OCI-LY7 (cell line): ENCODE data around the gene RFT1. TPM values are rescaled to one million over a fixed set of nuclear protein-coding genes. Genes with fewer than 3 reads are reported as not detected.

Source experiments
- BruUV-seq: library from RNA; stranded (reverse); fragments of 400-500 nt; replicated peaks from 2 replicates; lab custom pipeline; 2021; lab: Mats Ljungman, UMichigan
- CTCF ChIA-PET: fragments of 300-600 bp; sonication (Branson Sonifier 250); formaldehyde crosslinking; loops from one replicate; lab custom pipeline; 2022; ENCODE audit warnings: antibody characterized with exemption; ENCODE audit not compliant: unreplicated experiment; lab: Charles Lee
- POLR2A ChIA-PET: fragments of 300-600 bp; sonication (Branson Sonifier 250); formaldehyde crosslinking; loops from one replicate; lab custom pipeline; 2022; ENCODE audit warnings: antibody characterized with exemption; lab: Charles Lee
- DNase-seq: peaks from one replicate; pipeline ENCODE4 v3.0.0-alpha.2; 2015; ENCODE audit warnings: low spot score
- H2AFZ ChIP-seq: fragments of 200-600 bp; sonication (generic), shearing (Covaris generic); 2 replicates; pipeline ENCODE4 v1.6.1; 2014; ENCODE audit warnings: mild to moderate bottlenecking, antibody characterized with exemption, low read length, moderate library complexity
- H3K27ac ChIP-seq: fragments of 200-600 bp; sonication (generic); 2 replicates; pipeline ENCODE4 v1.5.1; 2014; ENCODE audit warnings: mixed run types, low read depth, mild to moderate bottlenecking, moderate library complexity, low read length, inconsistent platforms; ENCODE audit not compliant: poor library complexity, severe bottlenecking
- H3K36me3 ChIP-seq: fragments of 200-600 bp; sonication (generic); 2 replicates; pipeline ENCODE4 v1.6.1; 2014; ENCODE audit warnings: mild to moderate bottlenecking, antibody characterized with exemption, low read length, moderate library complexity, mixed read lengths; ENCODE audit not compliant: insufficient read depth
- H3K4me1 ChIP-seq: fragments of 200-600 bp; sonication (generic); 2 replicates; pipeline ENCODE4 v1.5.1; 2014; ENCODE audit warnings: mild to moderate bottlenecking, low read length; ENCODE audit not compliant: insufficient read depth, poor library complexity, severe bottlenecking
- H3K4me2 ChIP-seq: fragments of 200-600 bp; sonication (generic); 2 replicates; pipeline ENCODE4 v1.6.1; 2014; ENCODE audit warnings: mild to moderate bottlenecking, low read length
- H3K4me3 ChIP-seq: fragments of 200-600 bp; sonication (generic); 2 replicates; pipeline ENCODE4 v1.5.1; 2014; ENCODE audit warnings: mild to moderate bottlenecking, low read depth, low read length; ENCODE audit not compliant: poor library complexity, severe bottlenecking
- H3K79me2 ChIP-seq: fragments of 200-600 bp; sonication (generic); 2 replicates; pipeline ENCODE4 v1.6.1; 2016; ENCODE audit warnings: low read depth, mild to moderate bottlenecking, low read length, moderate library complexity, mixed read lengths; ENCODE audit not compliant: insufficient read depth
- H3K9me2 ChIP-seq: fragments of 200-600 bp; sonication (generic); 2 replicates; pipeline ENCODE4 v1.6.1; 2016; ENCODE audit warnings: mild to moderate bottlenecking, low read length, mixed read lengths; ENCODE audit not compliant: insufficient read depth
- H3K9me3 ChIP-seq: fragments of 200-600 bp; sonication (generic); 2 replicates; pipeline ENCODE4 v1.6.1; 2014; ENCODE audit warnings: mild to moderate bottlenecking, mixed run types, low read length, mixed read lengths
- H4K20me1 ChIP-seq: fragments of 200-600 bp; sonication (generic); 2 replicates; pipeline ENCODE4 v1.6.1; 2014; ENCODE audit warnings: mild to moderate bottlenecking, antibody characterized with exemption, low read length, moderate library complexity, mixed read lengths; ENCODE audit not compliant: insufficient read depth
- EZH2phosphoT487 ChIP-seq: fragments of 200-600 bp; sonication (generic); IDR thresholded peaks from 2 replicates; pipeline ENCODE4 v1.6.1; 2018; ENCODE audit warnings: low read depth, borderline replicate concordance, mild to moderate bottlenecking, mixed run types, antibody characterized with exemption, low read length, moderate library complexity, mixed read lengths
- intact Hi-C: fragments of 100-400 bp; cut with micrococcal nuclease; formaldehyde crosslinking; loops from one replicate; pipeline ENCODE4 v1.10.0; 2022; ENCODE audit not compliant: unreplicated experiment
- total RNA-seq, 2 experiments: library from RNA; depleted of rRNA in 1 of 2; stranded (reverse); fragments of >200 nt in 1 of 2; shearing (Covaris generic) in 1 of 2; gene quantifications; 2 replicates each; pipeline ENCODE4 v1.2.3, GENCODE V29; 2014 to 2022
- TF ChIP-seq, protein P1 (sequence below): fragments of 200-600 bp; sonication (generic); conservative IDR thresholded peaks from 2 replicates; pipeline ENCODE4 v1.5.1; 2014; ENCODE audit warnings: mild to moderate bottlenecking, antibody characterized with exemption, low read length, moderate library complexity, mixed read lengths

RFT1 gene
- total RNA-seq, 2 experiments from 2014 or later: 9.9 to 34.7 TPM

GRCh38 chr3:53083949-53084309 is 46.3 kb downstream of the RFT1 start:
- ChIA-PET POLR2A (interaction anchor here (0.7 to 1.2 kb wide), 2 partner anchors 149 to 175 kb away, joined by 3 to 8 read pairs; no protein-coding TSS in a partner anchor), CTCF (no interaction called here)
- H2AFZ ChIP-seq: no peak overlapping the region
- H3K4me2 ChIP-seq: no peak overlapping the region
- no peaks in the 10 kb centered on the region for H3K4me1 ChIP-seq
- H3K79me2 ChIP-seq: no peaks in the 10 kb centered on the region
- H3K9me3 ChIP-seq: no peaks in the 10 kb centered on the region
- no TSS peak for BruUV-seq
- no peaks in the 10 kb centered on the region for H3K36me3 ChIP-seq
- no peaks in the 10 kb centered on the region for H3K9me2 ChIP-seq
- TF ChIP-seq, protein P1, sequence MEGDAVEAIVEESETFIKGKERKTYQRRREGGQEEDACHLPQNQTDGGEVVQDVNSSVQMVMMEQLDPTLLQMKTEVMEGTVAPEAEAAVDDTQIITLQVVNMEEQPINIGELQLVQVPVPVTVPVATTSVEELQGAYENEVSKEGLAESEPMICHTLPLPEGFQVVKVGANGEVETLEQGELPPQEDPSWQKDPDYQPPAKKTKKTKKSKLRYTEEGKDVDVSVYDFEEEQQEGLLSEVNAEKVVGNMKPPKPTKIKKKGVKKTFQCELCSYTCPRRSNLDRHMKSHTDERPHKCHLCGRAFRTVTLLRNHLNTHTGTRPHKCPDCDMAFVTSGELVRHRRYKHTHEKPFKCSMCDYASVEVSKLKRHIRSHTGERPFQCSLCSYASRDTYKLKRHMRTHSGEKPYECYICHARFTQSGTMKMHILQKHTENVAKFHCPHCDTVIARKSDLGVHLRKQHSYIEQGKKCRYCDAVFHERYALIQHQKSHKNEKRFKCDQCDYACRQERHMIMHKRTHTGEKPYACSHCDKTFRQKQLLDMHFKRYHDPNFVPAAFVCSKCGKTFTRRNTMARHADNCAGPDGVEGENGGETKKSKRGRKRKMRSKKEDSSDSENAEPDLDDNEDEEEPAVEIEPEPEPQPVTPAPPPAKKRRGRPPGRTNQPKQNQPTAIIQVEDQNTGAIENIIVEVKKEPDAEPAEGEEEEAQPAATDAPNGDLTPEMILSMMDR: no peak
- no peak for TF ChIP-seq EZH2phosphoT487
- no peak for DNase-seq
- H3K4me3 ChIP-seq: no peak overlapping the region
- no peaks in the 10 kb centered on the region for H4K20me1 ChIP-seq
- no peak overlapping the region for H3K27ac ChIP-seq
- intact Hi-C loops: no loop called here

DNA sequence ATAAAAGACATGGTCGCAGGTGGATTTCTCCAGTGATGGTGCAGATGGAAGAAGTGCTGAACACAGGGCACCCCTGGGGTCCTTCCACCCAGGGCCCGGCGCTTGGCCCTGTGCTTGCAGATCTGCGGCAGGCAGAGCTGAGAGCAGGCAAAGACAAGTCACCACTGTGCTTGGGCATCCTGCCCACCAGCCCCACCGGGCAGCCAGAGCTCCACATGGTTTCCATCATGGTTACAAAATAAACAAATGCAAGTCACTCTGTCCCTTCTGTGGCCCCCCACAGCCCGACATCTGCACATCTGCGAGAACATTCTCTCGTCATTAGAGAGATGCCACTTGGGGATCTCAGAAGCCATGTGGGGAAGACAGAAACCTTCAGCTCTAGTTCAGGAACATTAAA is 46.7 kb downstream of the RFT1 start:
- Histone ChIP-seq H3K4me2 (no peak overlapping the region), H3K36me3 (no peaks in the 10 kb centered on the region), H3K9me2 (no peaks in the 10 kb centered on the region), H4K20me1 (no peaks in the 10 kb centered on the region), H2AFZ (no peak overlapping the region), H3K4me3 (no peak overlapping the region), H3K79me2 (no peaks in the 10 kb centered on the region), H3K9me3 (no peaks in the 10 kb centered on the region), H3K4me1 (no peaks in the 10 kb centered on the region), H3K27ac (no peak overlapping the region)
- POLR2A ChIA-PET: interaction anchor here (0.7 to 1.2 kb wide), 2 partner anchors 148 to 175 kb away, joined by 3 to 8 read pairs; no protein-coding TSS in a partner anchor
- no TSS peak for BruUV-seq
- no peak for DNase-seq
- intact Hi-C loops: no loop called here
- no peak for TF ChIP-seq EZH2phosphoT487
- TF ChIP-seq, protein P1: no peak
- CTCF ChIA-PET: interaction anchor here (0.5 kb wide), 1 partner anchor 115 kb away, joined by 3 read pairs; no protein-coding TSS in a partner anchor

GRCh38 chr3:53082736-53083135 is 47.5 kb downstream of the RFT1 start:
- Histone ChIP-seq H3K36me3 (no peaks in the 10 kb centered on the region), H4K20me1 (no peaks in the 10 kb centered on the region), H3K9me2 (no peaks in the 10 kb centered on the region), H3K9me3 (no peaks in the 10 kb centered on the region), H3K27ac (no peak overlapping the region), H3K4me2 (no peak overlapping the region), H3K79me2 (no peaks in the 10 kb centered on the region), H3K4me1 (no peaks in the 10 kb centered on the region), H3K4me3 (no peak overlapping the region), H2AFZ (no peak overlapping the region)
- ChIA-PET POLR2A (no interaction called here), CTCF (no interaction called here)
- no peak for DNase-seq
- intact Hi-C loops: no loop called here
- no TSS peak for BruUV-seq
- TF ChIP-seq EZH2phosphoT487: no peak
- TF ChIP-seq, protein P1: no peak
